GM12865 (cell line): ENCODE results near the gene TRMT2A.

Experiments
- DNase-seq: peaks from one replicate; pipeline ENCODE4 v3.0.0; 2010; ENCODE audit warnings: low read depth
- H3K4me3 ChIP-seq: 2 replicates; pipeline ENCODE4 v1.5.1; 2011; ENCODE audit warnings: mild to moderate bottlenecking, low read depth, low read length, control low read depth
- CTCF ChIP-seq: IDR thresholded peaks from 2 replicates; pipeline ENCODE4 v1.5.1; 2011; ENCODE audit warnings: low read length, control low read depth, low read depth, inconsistent platforms; ENCODE audit not compliant: insufficient read depth; ENCODE audit errors: missing control alignments

Gene TRMT2A

GRCh38 chr22:20129747-20130014, 12.7 kb upstream of the TRMT2A start:
- no peak overlapping the region for H3K4me3 ChIP-seq
- TF ChIP-seq CTCF = no peak
- no peak for DNase-seq

- DNase-seq = peak; percentile 41
- no peak overlapping the region for H3K4me3 ChIP-seq
- TF ChIP-seq CTCF = peak; percentile 45
Observed at GRCh38 chr22:20128902-20129746, 12.1 kb upstream of the TRMT2A start.

GRCh38 chr22:20128619-20128901, 11.5 kb upstream of the TRMT2A start:
- no peak for DNase-seq
- TF ChIP-seq CTCF = no peak
- H3K4me3 ChIP-seq = no peak overlapping the region

DNA sequence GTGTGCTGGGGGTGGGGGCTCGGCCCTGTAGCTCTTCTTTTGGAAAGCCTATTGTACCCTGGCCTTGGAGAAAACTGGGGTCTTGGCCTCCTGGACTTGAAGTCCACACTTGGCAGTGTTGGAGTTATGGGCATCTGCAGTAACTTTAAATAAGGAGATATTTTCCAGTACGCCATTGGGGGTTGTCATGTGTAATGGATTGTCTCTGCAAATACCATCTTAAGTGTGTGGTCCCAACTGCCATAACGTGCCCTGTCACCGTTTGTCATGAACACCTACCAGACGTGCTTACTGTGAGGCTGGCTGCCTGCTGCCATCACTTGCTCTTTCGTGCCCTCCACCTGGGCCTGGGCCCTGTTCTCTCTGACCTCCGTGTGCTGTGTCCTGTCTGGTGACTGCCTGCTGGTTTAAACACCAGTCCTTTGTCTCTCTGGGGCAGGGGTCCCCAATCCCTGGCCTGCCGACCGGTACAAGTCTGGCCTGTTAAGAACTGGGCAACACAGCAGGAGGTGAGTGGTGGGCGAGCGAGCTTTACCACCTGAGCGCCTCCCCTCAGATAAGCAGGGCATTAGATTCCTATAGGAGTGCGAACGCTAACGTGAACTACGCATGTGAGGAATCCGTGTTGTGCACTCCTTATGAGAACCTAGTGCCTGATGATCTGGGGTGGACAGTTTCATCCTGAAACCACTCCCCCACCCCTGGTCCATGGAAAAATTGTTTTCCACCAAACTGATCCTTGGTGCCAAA, 11.0 kb upstream of the TRMT2A start:
- no peak for TF ChIP-seq CTCF
- DNase-seq = no peak
- no peak overlapping the region for H3K4me3 ChIP-seq

DNA sequence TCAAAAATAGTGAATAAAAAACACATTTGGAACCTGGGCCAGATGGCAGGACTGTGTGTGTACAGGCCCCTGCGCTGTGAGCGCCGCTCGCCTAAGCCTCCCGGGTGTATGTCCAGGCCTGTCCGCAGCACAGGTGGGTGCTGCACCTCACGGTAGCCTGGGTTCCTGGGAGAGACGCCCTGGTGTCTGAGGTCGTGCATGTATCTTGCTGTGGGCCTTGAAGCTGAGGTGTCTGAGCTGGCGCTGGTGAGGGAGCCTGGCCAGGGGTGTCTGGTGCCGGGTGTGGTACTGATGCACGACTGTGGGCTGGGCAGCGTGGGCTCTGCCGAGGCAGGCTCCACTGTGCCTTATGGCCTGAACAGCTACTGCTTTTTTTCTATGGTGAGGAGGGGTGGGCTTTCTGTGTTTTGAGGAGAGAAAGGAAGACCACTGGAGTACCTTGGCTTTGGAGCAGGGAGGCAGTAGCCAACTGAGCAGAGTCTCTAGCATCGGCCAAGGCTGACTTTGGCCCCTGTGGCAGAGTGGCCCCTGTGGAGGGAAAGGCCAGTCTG, 10.4 kb upstream of the TRMT2A start:
- no peak for TF ChIP-seq CTCF
- no peak overlapping the region for H3K4me3 ChIP-seq
- DNase-seq = no peak

DNA sequence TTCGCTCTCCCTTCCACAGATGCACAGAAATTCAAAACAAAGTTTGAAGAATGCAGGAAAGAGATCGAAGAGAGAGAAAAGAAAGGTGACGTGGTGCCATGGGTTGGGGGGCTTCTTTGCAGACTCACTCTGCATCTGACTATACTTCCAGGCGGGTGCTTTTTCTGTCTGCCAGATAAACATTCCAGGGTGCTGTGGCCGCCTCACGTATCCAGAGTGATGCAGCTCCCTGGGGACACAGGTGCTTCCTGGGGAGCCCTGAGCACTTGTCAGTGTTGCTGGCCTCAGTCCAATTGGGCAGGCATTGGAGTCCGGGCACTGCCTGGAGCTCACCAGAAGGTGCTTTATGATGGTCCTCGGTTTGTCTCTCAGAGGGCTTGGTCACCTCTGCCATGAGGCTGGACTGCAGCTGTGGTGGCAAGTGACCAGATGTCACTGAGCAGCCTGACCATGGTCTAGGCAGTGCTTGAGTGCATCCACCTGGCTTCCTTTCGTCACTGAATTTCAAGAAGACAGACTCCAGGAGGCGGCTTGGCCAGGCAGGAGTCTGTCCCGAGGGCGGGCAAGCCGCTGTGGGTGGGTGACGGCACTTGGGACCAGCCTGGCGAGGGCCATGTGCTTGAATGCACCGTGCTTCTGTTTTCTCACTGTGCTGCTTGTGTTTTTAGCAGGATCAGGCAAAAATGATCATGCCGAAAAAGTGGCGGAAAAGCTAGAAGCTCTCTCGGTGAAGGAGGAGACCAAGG, 9.4 kb upstream of the TRMT2A start:
- no peak for DNase-seq
- TF ChIP-seq CTCF = no peak
- H3K4me3 ChIP-seq = no peak overlapping the region
